GM19455 (cell line): ENCODE results near the gene SNTG2.

Experiments used
- ATAC-seq: cut with Tn5 transposase; IDR thresholded peaks from one replicate; pipeline ENCODE4 v1.9.1; 2021; ENCODE audit not compliant: unreplicated experiment

SNTG2 gene

DNA sequence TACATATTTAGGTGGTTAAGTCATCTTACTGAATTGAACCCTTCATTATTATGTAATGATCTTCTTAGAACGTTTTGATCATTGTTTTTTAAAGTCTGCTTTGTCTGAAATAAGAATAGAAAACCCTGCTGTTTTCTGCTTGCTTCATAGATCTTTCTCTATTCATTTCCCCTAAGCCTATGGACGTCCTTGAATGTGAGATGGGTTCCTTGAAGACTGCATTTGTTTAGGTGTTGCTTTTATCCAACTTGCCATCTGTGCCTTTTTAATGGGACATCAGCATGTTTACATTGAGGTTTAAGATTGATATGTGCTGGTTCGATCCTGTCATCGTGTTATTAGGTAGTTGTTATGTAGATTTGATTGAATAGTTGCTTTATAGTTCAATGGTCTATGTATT is 95.4 kb downstream of the SNTG2 start:
- ATAC-seq: no peak

DNA sequence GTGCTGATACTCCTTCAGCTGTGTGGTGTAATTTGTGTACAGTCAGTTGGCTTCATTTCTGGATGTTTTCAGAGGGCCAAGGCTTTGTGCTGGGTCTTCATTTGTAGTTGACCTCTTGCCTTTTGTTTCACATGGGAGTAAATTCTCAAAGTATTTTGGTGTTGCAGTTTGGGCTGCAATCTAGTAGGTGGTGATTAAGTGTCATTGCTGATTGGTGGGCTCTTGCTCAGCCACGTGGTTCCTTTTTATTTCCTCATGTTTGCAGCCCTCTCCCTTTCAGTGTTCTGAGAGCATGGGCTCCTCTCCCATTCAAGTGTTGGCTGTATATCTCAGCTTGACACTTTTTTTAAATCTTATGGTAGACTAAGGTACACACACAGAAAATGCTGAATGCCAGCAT is 96.8 kb downstream of the SNTG2 start:
- ATAC-seq: no peak

DNA sequence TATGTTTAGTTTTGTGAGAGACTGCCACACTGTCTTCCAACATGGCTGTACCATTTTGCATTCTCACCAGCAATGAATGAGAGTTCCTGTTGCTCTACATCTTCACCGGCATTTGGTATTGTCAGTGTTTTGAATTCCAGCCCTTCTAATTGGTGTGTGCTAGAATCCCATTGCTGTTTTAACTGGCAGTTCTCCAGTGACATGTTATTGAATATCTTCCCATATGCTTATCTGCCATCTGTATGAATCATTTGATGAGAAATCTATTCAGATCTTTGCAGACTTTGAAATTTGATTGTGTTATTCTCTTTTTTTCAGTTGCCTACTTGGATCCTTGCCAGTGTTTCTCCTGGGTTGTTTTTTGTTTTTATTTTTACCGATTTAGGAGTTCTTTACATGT is 99.0 kb downstream of the SNTG2 start:
- no peak for ATAC-seq

DNA sequence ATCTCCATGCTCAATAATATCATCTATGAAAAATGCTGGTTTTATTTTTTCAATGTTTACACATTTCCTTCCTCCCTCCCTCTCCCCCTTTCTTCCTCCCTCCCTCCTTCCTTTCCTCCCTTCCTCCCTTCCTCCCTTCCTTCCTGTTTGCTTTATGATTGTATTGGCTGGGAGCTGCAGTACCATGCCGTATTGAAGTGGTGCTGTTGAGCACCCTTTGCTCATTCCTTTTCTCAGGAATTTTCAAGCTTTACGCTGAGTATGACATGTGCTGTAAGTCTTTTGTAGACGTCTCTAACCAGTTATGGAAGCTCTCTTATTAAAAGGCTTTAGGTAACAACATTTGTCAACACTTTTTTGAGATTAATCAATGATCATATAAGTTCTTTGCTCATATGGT is 100.4 kb downstream of the SNTG2 start:
- no peak for ATAC-seq

DNA sequence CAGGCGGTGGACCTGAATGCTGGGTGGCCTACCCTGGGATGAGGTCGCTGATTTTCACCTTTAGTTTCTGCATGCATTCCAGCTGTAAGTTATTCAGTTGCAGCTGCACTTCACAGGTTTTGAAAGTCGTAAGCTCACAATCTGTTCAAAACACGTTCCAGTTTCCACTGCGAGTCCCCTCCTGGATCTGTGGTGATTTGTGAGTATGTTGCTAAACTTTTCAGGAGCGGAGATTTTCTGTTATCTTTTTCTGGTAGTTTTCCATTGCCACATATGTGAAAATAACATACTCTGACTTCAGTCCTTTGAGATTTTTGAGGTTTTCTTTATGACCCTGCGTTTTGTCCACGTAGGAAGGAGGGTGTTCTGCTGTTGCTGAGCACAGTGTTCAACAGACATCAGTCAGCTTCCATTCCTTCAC is 102.1 kb downstream of the SNTG2 start:
- no peak for ATAC-seq

- ATAC-seq: no peak
Measured at GRCh38 chr2:1053786-1054185, 103.1 kb downstream of the SNTG2 start.

GRCh38 chr2:1054399-1054798 is 103.8 kb downstream of the SNTG2 start:
- ATAC-seq: no peak

GRCh38 chr2:1055014-1055595 is 104.5 kb downstream of the SNTG2 start:
- no peak for ATAC-seq

DNA sequence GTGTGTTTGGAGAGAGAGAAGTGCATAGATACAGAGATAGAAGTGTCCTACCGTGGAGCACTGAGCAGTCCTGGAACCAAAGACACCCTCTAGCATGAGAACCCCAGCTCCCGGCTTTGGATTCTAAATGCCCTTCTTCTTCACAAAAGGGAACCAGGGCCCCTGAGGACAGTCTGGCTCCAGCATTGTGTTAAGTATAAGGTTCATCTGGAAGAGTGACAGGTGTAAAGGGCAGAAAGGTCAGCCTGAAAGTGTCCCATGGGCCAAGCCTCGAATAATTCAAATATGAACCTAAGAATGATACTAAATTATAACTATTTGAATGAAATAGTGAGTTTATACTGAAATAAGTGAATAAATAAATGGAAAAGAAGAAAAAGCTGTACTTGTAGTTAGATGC is 109.7 kb downstream of the SNTG2 start:
- ATAC-seq: no peak

GRCh38 chr2:1060987-1061386 is 110.3 kb downstream of the SNTG2 start:
- no peak for ATAC-seq

DNA sequence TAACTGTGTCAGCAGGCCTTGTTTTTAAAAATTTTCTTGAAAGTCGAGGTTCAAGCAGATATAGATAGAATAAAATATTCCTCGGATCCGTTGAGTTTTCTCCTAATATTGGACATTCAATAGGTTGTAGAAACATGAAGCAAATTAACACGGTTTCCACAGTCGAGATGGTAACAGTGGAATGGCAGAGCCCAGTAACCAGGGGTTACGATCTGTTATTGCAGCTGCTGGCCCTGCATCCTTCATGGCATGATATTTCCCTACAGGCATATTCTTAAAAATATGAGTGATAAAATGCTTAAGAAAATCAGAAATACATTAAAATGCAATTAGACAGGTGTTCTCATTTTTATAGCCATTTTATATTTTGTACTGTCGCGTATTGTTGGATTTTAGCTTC is 117.6 kb downstream of the SNTG2 start:
- no peak for ATAC-seq

GRCh38 chr2:1068822-1069221 is 118.2 kb downstream of the SNTG2 start:
- ATAC-seq: no peak

- no peak for ATAC-seq
Measured at GRCh38 chr2:1069847-1070246, 119.2 kb downstream of the SNTG2 start.

GRCh38 chr2:1070601-1071000 is 120.0 kb downstream of the SNTG2 start:
- no peak for ATAC-seq

GRCh38 chr2:1071650-1072049 is 121.0 kb downstream of the SNTG2 start:
- no peak for ATAC-seq

- no peak for ATAC-seq
Measured at GRCh38 chr2:1072250-1072649, 121.6 kb downstream of the SNTG2 start.

DNA sequence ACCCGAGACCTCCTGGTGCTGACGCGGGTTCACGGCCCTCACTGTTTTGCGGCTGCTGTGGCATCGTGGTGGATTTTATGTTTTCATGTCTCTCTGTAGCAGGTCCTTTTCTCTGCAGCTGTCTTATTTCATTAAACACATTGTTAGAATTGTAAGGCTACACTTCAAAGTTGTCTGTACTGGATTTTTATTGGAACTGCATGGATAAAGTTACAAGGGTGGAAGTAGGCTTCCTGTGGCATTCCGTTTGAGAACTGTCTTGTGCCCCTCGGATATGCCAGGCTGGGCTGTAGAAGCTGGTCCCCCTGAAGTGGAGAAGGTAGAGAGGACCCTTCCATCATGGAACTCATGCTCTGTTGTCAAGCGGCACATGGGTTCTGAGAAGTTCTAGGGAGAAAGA is 127.3 kb downstream of the SNTG2 start:
- ATAC-seq: no peak

DNA sequence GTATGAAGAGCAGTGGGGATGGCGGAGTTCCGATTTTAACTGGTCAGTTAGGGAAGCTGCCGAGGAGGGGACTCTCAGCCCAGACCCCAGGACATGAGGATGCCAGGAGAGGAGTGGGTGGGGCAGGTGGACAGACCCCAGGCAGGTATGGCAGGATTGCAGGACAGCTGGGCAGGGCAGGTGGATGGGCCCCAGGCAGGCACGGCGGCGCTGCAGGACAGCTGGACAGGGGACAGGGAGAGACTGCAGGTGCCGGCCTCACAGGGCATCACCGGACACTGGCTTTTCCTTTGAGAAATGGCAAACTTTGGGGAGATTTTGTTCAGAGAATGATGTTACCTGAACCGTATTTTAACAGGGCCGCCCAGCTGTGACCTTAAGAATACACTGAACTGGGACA is 127.7 kb downstream of the SNTG2 start:
- no peak for ATAC-seq

DNA sequence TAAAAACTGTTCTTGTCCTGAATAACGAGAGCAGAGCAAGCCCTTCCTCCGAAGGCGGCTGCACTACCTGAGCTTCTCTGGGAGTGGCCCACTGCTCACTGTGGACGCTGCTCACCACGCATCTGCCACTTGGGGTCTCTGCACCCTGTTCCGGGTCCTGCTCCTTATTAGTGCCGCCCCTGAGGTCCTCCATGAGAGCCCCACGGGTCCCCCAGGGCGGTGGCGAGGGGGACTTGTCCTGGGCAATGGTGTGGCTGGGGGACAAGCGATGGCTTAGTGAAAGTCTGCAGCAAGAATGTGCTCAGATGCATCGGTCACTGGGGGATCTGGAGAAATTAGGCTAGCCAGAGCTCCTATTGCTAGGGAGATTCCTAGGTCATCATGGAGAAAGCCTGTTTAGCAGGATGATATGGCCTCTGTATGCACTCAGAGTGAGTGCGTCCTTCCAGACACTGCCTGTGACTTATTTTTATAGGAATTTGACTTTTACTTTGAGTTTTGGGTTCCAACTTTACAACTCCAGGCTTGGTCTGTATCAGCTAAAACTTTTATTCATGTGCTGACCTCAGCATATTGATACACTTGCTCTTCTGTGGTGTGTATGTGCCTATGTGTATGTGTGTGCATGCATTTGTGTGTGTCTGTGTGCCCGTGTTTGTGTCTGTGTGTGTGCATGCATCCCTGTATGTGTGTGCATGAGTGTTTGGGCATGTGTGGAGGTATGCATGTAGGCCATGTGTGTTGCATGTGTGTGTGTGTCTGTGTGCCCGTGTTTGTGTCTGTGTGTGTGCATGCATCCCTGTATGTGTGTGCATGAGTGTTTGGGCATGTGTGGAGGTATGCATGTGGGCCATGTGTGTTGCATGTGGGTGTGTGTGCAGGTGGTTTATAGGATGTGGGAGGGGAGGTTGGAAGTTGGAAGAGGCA is 129.5 kb downstream of the SNTG2 start:
- no peak for ATAC-seq

DNA sequence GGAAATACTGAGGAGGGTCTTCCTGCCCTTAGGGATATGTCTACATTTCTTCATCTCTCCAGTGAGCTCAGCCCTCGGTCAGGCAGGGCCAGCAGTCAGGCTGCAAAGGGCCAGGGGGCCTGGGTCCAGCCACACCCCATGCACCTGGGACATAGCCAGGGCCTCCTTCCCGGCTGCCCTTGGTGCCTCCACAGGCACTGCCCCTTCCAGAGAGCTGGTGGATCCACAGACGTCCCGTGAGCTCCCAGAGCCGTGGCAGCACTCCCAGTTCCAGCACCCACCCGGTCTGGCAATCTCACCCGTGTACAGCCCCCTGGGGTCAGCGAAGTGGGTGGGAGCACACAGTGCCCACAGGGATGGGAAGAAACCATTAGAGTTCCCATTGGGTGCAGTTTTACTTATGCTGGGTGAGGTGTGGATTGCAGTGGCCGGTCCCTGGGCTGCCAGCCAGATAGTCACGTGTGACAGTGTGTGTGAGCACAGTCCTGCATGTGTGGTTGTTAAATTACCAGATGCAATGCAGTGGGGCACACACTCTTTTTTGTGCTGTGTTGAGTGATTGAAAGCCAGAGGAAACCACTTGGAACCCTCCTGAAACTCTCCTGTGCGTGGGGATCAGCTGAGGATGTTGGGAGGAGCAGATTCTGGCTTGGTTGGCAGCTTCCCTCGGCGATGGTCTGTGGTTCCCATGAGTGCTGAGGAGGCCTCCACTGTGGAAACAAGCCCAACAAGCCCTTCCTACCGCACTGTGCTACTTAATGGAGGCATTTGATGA is 131.0 kb downstream of the SNTG2 start:
- no peak for ATAC-seq

GRCh38 chr2:1082456-1083205 is 132.0 kb downstream of the SNTG2 start:
- ATAC-seq: no peak
